SK-MEL-5 (cell line): Measurements from ENCODE around the gene PLEKHM2. TPM values are rescaled to one million over a fixed set of nuclear protein-coding genes. Genes with fewer than 3 reads are reported as not detected.

Experiments
- DNase-seq: peaks from one replicate; pipeline ENCODE4 v3.0.0-alpha.2; 2016; ENCODE audit warnings: low read depth, low spot score
- in situ Hi-C: cut with HindIII; loops from 2 replicates; pipeline ENCODE4 v1.10.0; 2016; ENCODE audit warnings: low sequenced_read_pairs, high pct_unique_total_duplicates, low pct_unique_long_range_greater_than_20kb
- total RNA-seq: library from RNA; depleted of rRNA; stranded (reverse); fragments of >200 nt; shearing (Covaris generic); gene quantifications from 2 replicates; pipeline ENCODE4 v1.2.3, GENCODE V29; 2014

The PLEKHM2 gene
- total RNA-seq, 1 experiment from 2014 or later, result 37.6 TPM

DNA sequence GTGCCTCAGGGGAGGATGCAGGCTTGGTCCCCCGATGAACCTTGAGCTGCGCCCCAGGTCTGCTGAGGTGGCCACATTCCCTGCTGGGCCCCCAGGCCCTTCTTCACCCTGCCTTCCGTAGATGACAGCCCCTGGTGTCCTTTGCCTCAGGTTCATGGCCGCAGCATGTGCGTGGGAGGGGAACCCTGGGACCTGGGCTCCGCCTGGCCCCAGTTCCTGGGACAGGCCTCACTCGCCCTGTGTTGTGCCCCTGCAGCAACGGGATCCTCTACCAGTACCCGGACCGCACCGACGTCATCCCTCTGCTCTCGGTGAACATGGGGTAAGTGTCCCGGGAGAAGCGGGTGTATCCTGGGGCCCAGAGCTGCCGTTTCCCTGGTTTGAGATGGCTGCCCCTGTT, 46.8 kb downstream of the PLEKHM2 start:
- in situ Hi-C loops, result no loop called here
- DNase-seq, result no peak

DNA sequence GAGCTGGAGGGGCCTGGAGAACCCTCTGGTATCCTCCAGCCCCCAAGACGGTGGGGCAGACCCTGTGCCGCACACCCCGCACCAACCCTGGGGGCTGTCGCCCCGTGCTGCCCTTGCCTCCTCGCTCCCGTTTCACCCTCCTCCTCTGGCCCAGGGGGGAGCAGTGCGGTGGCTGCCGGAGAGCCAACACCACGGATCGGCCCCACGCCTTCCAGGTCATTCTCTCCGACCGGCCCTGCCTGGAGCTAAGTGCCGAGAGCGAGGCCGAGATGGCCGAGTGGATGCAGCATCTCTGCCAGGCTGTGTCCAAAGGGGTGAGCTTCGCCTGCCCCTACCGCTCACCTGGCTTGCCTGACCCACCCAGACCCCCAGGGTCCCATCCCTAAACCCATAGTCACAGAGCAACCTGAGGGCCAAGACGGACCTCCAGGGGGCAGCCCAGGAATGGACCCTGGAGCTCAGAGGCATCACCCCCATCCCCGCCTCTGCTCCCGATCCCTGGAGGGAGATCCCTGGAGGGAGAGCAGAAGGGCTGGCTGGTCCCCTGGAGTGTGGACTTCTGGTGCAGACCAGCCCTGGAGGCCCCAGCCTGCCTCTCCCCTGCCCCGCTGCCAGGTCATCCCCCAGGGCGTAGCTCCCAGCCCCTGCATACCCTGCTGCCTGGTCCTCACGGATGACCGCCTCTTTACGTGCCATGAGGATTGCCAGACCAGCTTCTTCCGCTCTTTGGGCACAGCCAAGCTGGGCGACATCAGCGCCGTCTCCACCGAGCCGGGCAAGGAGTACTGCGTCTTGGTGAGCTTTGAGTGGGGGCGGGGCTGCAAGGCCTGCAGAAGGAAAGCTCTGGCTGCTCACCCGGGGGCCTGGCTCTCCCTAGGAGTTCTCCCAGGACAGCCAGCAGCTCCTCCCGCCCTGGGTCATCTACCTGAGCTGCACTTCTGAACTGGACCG, 47.9 kb downstream of the PLEKHM2 start:
- no peak for DNase-seq
- in situ Hi-C loops, result no loop called here

DNA sequence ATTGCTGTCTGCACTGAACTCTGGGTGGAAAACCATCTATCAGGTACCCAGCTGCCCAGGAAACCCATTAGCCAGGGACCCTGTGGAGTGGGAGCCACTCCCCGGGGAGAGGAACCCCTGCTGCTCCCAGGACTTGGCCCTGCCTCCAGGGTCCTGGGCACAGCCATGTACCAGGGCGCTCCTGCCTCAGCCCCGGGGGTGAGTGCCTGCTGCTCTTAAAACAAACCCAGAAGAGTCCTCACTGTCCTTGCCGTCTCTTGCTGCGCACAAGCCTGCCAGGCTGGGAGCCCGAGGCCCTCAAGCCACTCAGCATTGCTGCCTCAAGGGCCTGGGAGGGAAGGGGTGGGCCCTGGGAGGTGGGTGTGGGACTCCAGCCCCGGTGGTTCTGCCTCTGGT, 48.6 kb downstream of the PLEKHM2 start:
- no peak for DNase-seq
- in situ Hi-C loops, result no loop called here

DNA sequence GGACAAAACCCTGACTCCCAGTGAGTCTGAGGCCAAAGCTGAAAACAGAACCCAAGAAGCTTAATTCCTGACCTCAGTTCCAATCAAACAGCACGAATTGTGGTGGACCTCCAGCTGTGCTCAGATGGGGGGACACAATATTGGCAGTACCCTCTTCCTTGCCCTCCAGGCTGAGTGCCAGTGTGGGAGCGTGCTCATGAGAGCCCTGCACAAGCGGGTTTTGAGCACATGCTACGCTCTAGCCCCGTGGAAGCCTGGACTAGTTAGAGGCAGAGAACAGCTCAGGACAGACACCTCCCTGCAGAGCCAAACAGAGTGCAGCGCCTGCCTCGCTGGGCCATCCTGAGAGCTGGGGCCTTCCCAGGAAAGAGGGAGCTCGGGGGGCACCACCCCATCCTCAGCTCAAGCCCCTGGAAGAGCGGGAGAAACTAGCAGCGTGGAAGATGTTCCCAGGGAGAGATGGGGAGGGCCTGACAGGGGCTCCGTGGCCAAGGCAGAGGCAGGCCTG, 49.2 kb downstream of the PLEKHM2 start:
- in situ Hi-C loops, result no loop called here
- DNase-seq, result no peak

DNA sequence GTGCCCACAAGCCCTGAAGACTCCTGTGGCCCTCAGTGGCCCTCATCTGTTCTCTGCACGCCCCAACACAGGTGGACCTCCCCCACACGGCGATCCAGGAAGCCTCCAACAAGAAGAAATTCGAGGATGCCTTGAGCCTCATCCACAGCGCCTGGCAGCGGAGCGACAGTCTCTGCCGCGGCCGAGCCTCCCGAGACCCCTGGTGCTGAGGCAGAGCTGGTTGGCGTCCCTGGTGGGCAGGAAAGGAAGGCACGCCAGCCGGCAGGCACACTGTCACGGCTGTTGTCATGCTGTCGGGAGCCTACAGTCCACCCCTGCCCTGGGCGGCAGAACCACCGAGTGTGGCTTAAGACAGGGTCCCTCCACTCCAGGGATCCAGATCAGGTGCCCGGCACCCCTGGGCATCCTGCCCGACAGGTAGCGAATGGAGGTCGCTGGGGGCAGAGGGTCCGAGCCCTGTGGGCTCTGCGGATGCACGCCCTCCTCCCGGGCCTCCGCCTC, 49.7 kb downstream of the PLEKHM2 start:
- in situ Hi-C loops, result no loop called here

DNA sequence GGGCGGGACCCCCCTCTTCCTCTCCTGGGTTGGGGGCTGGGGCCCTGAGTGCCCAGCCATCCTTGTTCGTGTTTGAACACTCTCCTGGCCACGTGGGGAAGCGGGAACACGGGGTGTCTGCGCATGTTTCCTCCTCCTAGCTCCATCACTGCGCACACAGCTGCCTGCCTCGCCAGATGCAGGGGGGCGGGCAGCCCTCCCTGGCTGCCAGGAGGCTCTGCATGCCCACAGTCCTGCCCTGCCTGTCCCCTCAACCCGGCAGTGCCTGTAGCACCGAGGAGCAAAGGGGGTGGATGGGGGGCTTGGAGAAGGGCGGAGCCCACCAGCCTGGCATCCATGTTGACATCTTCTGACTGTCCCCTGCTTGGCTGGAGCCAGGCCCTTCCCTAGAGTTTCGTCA, 50.2 kb downstream of the PLEKHM2 start:
- no peak for DNase-seq
- in situ Hi-C loops, result no loop called here

More for the DNA sequence above, 49.7 kb downstream of the PLEKHM2 start:
- no peak for DNase-seq

DNA sequence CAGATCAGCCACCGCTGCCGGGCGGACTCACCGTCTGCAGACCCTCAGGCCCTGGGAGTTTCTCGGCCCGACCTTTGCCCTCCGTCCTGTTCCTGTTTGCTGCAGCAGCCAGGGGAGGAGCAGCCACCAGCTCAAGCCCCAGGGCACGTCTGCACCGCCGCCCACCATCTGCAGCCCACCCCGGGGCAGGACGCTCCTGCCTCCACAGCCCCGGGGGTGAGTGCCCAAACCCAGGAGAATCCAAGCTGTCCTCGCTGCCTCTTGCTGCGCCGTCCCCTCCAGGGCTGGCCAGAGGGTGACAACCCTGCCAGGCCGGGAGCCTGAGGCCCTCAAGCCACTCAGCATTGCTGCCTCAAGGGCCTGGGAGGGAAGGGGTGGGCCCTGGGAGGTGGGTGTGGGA, 50.8 kb downstream of the PLEKHM2 start:
- in situ Hi-C loops, result no loop called here
- DNase-seq, result no peak

DNA sequence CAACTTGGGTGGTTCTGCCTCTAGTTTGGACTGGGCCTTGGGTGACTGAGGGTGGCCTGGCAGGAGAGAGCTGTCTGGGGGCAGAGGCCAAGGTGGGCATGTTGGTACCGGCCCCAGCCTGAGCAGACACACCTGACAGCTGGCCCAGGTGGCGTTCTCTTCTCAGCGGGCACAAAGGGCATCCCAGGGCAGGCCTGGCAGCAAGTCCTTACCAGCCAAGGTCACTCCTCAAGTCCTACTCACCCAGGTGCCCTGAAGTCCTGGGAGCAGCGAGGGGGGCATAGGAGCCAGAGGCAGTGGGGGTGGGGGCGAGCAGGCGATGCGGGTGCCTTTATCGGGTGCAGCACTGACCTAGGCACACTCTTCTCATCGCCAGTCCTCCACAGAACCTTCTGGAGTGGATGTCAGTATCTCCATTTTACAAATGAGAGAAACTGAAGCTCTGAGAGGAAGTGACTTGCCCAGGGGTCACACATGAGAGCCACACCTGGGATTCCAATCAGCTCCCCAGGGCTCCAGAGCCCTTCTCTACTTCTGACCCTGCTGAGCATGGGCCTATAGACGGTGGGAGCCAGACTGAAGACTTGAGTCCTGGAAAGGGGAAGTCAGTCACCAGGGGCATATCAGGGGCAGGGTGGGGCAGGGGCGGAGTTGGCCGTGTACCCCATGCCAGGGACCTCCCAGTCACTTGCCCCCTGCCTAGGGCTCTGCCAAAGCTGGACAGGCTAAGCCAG, 51.4 kb downstream of the PLEKHM2 start:
- DNase-seq, result no peak
- in situ Hi-C loops, result no loop called here

DNA sequence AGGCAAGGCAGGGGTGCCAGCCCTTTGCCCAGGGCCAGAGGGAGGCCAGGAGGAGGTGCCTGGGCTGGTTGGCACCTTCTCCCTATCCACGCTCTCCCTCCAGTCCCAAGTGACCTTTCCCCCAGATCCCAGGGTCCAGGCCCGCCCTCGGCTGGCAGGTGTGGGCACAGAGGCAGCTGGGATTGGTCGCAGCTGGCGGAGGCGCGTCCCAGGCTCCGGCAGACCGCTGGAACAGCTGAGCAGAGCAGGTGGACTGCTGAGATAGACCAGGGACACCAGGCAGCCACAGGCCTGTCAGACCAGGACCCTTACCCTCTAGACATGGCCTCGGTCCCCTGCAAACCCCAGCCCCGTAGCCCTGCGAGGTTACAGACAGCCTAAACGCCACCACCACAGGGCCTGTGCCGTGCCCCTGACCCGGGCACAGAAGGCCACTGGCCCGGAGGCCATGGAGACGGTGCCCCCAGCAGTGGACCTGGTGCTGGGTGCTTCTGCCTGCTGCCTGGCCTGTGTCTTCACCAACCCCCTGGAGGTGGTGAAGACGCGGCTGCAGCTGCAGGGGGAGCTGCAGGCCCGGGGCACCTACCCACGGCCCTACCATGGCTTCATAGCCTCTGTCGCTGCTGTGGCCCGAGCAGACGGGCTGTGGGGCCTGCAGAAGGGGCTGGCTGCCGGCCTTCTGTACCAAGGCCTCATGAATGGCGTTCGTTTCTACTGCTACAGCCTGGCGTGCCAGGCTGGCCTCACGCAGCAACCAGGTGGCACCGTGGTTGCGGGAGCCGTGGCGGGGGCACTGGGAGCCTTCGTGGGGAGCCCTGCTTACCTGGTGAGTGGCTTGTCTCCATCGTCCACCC, 52.1 kb downstream of the PLEKHM2 start, which contains the start of gene SLC25A34:
SLC25A34 (plus strand) TSS at position 221 of the 854 bp plus-strand sequence; CDS start at position 449, 228 bp downstream.
- DNase-seq, result no peak
- in situ Hi-C loops, result no loop called here

DNA sequence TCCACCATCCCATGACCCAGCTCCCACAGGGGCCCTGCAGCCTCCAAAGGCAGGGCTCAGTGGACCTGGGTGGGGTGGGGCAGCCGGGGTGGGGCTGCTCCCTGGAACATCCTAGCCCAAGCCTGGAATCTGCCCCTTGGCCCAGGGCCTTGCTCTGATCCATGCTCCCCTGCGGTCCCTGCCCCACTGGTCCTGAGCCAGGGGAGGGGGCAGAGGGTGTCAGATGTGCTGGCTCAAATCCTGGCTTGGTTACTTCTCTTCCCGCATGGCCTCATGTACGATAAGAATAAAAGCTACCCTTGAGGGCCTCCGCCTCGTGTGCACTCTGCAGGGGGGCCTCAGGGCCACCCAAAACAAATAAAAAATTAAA, 52.8 kb downstream of the PLEKHM2 start:
- in situ Hi-C loops, result no loop called here
- DNase-seq, result no peak

DNA sequence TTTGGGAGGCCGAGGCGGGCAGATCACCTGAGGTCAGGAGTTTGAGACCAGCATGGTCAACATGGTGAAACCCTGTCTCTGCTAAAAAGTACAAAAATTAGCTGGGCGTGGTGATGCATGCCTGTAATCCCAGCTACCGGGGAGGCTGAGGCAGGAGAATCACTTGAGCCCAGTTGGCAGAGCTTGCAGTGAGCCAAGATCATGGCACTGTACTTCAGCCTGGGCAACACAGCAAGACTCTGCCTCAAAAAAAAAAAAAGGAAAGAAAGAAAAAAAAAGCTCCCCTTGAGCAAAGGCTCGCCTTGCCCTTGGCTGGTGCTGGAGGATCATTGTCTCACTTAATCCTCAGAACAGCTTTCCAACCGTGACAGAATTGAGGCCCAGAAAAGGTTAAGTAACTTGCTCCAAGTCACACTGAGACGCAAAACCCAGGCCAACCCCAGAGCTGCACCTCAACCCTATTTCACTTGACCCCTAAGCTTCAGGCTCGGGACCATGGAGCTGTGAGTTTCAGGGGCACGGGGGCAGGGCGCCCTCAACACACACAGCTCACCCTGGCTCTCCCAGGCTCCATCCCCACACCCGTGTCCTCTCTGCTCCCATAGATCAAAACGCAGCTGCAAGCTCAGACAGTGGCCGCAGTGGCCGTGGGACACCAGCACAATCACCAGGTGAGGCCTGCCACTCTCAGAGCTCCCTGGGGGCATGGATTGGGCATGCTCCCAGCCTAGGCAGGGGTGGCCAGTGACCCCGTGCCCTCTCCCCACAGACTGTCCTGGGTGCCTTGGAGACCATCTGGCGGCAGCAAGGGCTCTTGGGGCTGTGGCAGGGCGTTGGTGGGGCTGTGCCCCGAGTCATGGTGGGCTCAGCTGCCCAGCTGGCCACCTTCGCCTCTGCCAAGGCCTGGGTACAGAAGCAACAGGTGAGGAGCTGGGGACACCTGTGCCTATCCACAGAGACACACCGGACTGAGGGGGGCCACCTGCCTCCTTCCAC, 53.5 kb downstream of the PLEKHM2 start:
- in situ Hi-C loops, result no loop called here
- DNase-seq, result no peak

DNA sequence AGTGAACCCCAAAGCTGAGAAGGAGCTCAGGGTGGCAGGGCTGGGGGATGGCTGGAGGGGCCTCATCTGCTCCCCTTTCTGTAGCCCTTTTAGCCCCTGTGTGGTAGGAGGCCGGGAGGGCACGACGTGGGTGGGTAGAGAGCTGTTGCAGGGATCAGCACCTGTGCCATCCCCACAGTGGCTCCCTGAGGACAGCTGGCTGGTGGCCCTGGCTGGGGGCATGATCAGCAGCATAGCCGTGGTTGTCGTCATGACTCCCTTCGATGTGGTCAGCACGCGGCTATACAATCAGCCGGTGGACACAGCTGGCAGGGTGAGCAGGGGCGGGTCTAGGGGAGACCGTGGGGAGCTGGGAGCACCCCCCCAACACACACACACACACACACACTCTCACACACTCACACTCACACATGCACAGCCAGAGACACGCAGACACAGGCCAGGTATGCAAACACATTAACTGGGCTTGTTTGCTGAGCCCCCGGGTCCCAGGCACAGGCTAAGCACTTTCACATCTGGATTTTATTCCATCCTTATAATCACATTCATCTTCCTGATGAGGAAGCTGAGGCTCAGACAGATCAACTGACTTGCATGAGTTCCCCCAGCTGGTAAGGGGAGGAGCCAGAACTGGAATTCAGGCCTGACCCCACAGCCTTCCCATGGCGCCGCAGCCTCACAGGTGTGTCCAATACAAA, 54.4 kb downstream of the PLEKHM2 start:
- DNase-seq, result no peak

DNA sequence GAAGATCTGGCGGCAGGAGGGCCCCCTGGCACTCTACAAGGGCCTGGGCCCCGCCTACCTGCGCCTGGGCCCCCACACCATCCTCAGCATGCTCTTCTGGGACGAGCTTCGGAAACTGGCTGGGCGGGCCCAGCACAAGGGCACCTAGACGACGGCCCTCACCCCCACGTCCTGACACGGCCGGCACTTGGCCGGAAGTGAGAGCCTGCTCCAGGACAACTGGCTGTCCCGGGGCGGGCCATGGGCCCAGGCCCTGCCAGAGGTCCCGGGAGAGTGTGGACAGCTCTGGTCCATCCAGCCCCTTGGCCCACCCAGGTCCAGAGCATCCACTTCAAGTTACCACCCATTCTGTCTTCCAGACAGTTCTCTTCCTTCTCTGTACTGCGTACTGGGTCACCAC, 55.1 kb downstream of the PLEKHM2 start:
- in situ Hi-C loops, result no loop called here
- no peak for DNase-seq

More for the DNA sequence above, 54.4 kb downstream of the PLEKHM2 start:
- in situ Hi-C loops, result no loop called here

DNA sequence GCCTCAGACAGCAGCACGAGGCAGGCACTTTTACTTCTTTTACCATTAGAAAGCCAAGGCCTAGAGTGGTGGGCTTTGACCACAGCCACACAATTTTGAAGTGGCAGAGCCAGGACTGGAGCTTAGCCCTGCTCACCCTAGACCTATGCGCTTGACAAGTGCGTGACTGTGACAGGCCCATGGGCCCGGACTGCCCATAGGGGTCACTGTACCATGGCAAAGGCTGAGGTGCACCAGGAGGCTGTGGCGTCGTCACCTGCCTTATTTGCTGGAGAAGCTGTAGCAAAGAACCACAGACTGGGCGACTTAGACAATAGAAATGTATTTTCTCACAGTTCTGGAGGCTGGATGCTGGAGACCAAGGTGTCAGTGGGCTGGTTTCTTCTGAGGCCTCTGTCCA, 55.6 kb downstream of the PLEKHM2 start:
- DNase-seq, result no peak
- in situ Hi-C loops, result no loop called here

DNA sequence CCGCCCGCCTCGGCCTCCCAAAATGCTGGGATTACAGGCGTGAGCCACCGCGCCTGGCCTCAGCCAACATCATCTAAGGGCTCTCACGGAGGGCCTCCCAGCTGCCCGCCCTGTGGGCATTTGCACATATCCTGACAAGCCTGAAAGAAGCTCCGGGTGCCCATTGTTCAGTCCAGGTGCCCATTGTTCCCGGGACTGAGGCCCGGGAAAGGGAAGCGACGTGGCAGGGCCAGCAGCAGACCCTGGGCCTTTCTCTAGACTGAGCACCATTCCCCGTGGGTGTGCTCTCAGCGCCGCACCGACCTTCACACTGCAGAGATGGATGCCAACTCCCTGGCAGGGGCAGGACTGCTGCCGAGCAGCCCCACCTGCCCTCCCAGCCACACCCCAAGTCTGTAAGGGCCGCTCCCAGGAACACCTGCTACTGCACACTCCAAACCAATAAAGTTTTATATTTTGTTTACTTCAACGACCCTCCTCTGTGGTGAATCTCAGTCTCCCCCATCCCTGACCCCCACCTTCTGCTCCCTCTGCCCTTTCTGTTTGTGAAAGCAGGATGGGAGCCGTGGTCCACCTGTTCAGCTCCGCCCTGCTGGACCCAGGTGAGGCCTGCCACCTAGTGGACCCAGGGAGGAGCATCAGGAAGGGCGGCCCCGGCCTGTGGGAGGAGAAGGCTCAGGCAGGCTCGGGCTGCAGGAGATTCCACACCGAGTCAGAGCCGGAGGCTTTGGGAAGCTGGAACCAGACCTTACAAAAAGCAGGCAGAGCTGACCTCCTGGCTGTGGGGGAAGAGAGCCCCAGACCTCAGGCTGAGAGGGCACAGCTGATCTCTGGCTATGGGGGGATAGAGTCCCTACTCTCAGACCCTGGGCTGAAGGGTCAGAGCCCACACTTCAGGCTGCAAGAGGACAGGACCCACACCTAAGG, 57.1 kb downstream of the PLEKHM2 start:
- DNase-seq, result peak; percentile 70
- in situ Hi-C loops, result no loop called here
